IMR-90 (cell line): ENCODE measurements around the gene CYB561D2. TPM values are rescaled to one million over a fixed set of nuclear protein-coding genes. Genes with fewer than 3 reads are reported as not detected.

ENCODE experiments used
- ATAC-seq: fragments of 200-7000 bp; cut with Tn5 transposase; 2 replicates; pipeline ENCODE4 v1.9.1; 2020; ENCODE audit warnings: low read depth, mild to moderate bottlenecking, moderate library complexity
- BruUV-seq: library from RNA; stranded (reverse); fragments of 400-500 nt; replicated peaks from 2 replicates; lab custom pipeline; 2021; lab: Mats Ljungman, UMichigan
- CTCF ChIA-PET: fragments of 300-600 bp; formaldehyde crosslinking; extraction: SDS; loops from one replicate; lab custom pipeline; 2021; ENCODE audit warnings: antibody characterized with exemption; lab: Yijun Ruan, JAX
- POLR2A ChIA-PET: fragments of 300-600 bp; sonication (Branson Sonifier 250); formaldehyde crosslinking; loops from one replicate; lab custom pipeline; 2022; ENCODE audit warnings: antibody characterized with exemption; ENCODE audit not compliant: unreplicated experiment; lab: Charles Lee
- DNase-seq: peaks from one replicate; pipeline ENCODE4 v3.0.0; 2013
- H2AFZ ChIP-seq: replicated peaks from 2 replicates; pipeline ENCODE3; 2013; ENCODE audit warnings: low read length, mild to moderate bottlenecking; ENCODE audit not compliant: poor library complexity
- H2AK5ac ChIP-seq: 2 replicates; pipeline ENCODE4 v1.6.1; 2013; ENCODE audit warnings: low read depth, low read length, inconsistent platforms
- H2AK9ac ChIP-seq: replicated peaks from 2 replicates; pipeline ENCODE3; 2013; ENCODE audit warnings: mild to moderate bottlenecking, low read depth, low read length, moderate library complexity; ENCODE audit not compliant: poor library complexity
- H2BK120ac ChIP-seq: 2 replicates; pipeline ENCODE4 v1.6.1; 2013; ENCODE audit warnings: low read depth, low read length, inconsistent platforms
- H2BK15ac ChIP-seq: 3 replicates; pipeline ENCODE4 v1.6.1; 2013; ENCODE audit warnings: low read depth, low read length, inconsistent platforms
- H2BK20ac ChIP-seq: 2 replicates; pipeline ENCODE4 v1.6.1; 2013; ENCODE audit warnings: low read depth, mild to moderate bottlenecking, inconsistent platforms, low read length, moderate library complexity
- H2BK5ac ChIP-seq: 2 replicates; pipeline ENCODE4 v1.6.1; 2013; ENCODE audit warnings: mild to moderate bottlenecking, low read depth, low read length, inconsistent platforms; ENCODE audit not compliant: poor library complexity, severe bottlenecking
- H3K14ac ChIP-seq: replicated peaks from 2 replicates; pipeline ENCODE4 v1.6.1; 2013; ENCODE audit warnings: low read depth, low read length, inconsistent platforms
- H3K18ac ChIP-seq: 2 replicates; pipeline ENCODE4 v1.6.1; 2013; ENCODE audit warnings: low read depth, low read length, control low read depth
- H3K23ac ChIP-seq: 2 replicates; pipeline ENCODE4 v1.6.1; 2013; ENCODE audit warnings: low read depth, low read length, inconsistent platforms
- H3K27ac ChIP-seq: 2 replicates; pipeline ENCODE4 v1.5.1; 2013; ENCODE audit warnings: mild to moderate bottlenecking, control low read depth, low read length; ENCODE audit not compliant: insufficient read depth
- H3K27me3 ChIP-seq: 2 replicates; pipeline ENCODE4 v1.6.1; 2013; ENCODE audit warnings: low read length; ENCODE audit not compliant: control insufficient read depth, insufficient read depth
- H3K36me3 ChIP-seq: 2 replicates; pipeline ENCODE4 v1.6.1; 2013; ENCODE audit warnings: low read length, mixed read lengths; ENCODE audit not compliant: control insufficient read depth, insufficient read depth
- H3K4ac ChIP-seq: 2 replicates; pipeline ENCODE4 v1.6.1; 2013; ENCODE audit warnings: low read depth, low read length, inconsistent platforms
- H3K4me1 ChIP-seq: 2 replicates; pipeline ENCODE4 v1.6.1; 2013; ENCODE audit warnings: low read length, mixed read lengths; ENCODE audit not compliant: control insufficient read depth, insufficient read depth
- H3K4me2 ChIP-seq: 2 replicates; pipeline ENCODE4 v1.6.1; 2013; ENCODE audit warnings: low read depth, mild to moderate bottlenecking, control low read depth, low read length, moderate library complexity
- H3K4me3 ChIP-seq: 2 replicates; pipeline ENCODE4 v1.5.1; 2013; ENCODE audit warnings: low read depth, mild to moderate bottlenecking, control low read depth, low read length, moderate library complexity; ENCODE audit not compliant: insufficient read depth
- H3K56ac ChIP-seq: 2 replicates; pipeline ENCODE4 v1.6.1; 2013; ENCODE audit warnings: low read length, inconsistent platforms; ENCODE audit not compliant: insufficient read depth; ENCODE audit errors: extremely low read depth
- H3K79me1 ChIP-seq, 2 experiments: 2 replicates each; pipeline ENCODE4 v1.6.1; 2013; ENCODE audit warnings: low read length in 2 of 2, inconsistent platforms in 1 of 2, low read depth in 1 of 2
- H3K9ac ChIP-seq: 2 replicates; pipeline ENCODE4 v1.6.1; 2013; ENCODE audit warnings: low read depth, low read length, control low read depth
- H3K9me1 ChIP-seq: 2 replicates; pipeline ENCODE4 v1.6.1; 2013; ENCODE audit warnings: low read length, inconsistent platforms; ENCODE audit not compliant: insufficient read depth
- H3K9me3 ChIP-seq: 2 replicates; pipeline ENCODE4 v1.6.1; 2013; ENCODE audit warnings: low read length; ENCODE audit not compliant: control insufficient read depth, insufficient read depth
- H4K20me1 ChIP-seq: 2 replicates; pipeline ENCODE4 v1.6.1; 2013; ENCODE audit warnings: low read length, inconsistent platforms; ENCODE audit not compliant: insufficient read depth
- H4K5ac ChIP-seq: 2 replicates; pipeline ENCODE4 v1.6.1; 2013; ENCODE audit warnings: mild to moderate bottlenecking, low read depth, low read length, control low read depth
- H4K8ac ChIP-seq, 2 experiments: 2 replicates each; pipeline ENCODE4 v1.6.1; 2013; ENCODE audit warnings: low read depth in 2 of 2, low read length in 2 of 2, control low read depth in 1 of 2, inconsistent platforms in 1 of 2
- H4K91ac ChIP-seq: 2 replicates; pipeline ENCODE4 v1.6.1; 2013; ENCODE audit warnings: low read depth, low read length, inconsistent platforms; ENCODE audit not compliant: insufficient read depth
- BHLHE40 ChIP-seq: fragments of 150-350 bp; IDR thresholded peaks from 2 replicates; pipeline ENCODE4 v1.6.1; 2016; ENCODE audit warnings: mild to moderate bottlenecking, low read depth, low read length
- CEBPB ChIP-seq: IDR thresholded peaks from 2 replicates; pipeline ENCODE4 v1.6.1; 2012; ENCODE audit warnings: low read depth, low read length, improper control_type of control experiment
- CTCF ChIP-seq: conservative IDR thresholded peaks from 2 replicates; pipeline ENCODE4 v1.5.1; 2012; ENCODE audit warnings: mild to moderate bottlenecking, low read depth, low read length, improper control_type of control experiment
- ELK1 ChIP-seq: fragments of 150-350 bp; IDR thresholded peaks from 2 replicates; pipeline ENCODE4 v1.6.1; 2016; ENCODE audit warnings: low read depth, mild to moderate bottlenecking, low read length, moderate library complexity, borderline replicate concordance
- FOS ChIP-seq: fragments of 150-350 bp; IDR thresholded peaks from 2 replicates; pipeline ENCODE4 v1.6.1; 2016; ENCODE audit warnings: low read depth, low read length
- MAZ ChIP-seq: IDR thresholded peaks from 2 replicates; pipeline ENCODE4 v1.6.1; 2012; ENCODE audit warnings: low read depth, mild to moderate bottlenecking, low read length, improper control_type of control experiment, moderate library complexity, borderline replicate concordance
- POLR2A ChIP-seq: IDR thresholded peaks from 2 replicates; pipeline ENCODE4 v1.6.1; 2012; ENCODE audit warnings: mild to moderate bottlenecking, low read depth, low read length
- RAD21 ChIP-seq: IDR thresholded peaks from 2 replicates; pipeline ENCODE4 v1.6.1; 2012; ENCODE audit warnings: low read length, improper control_type of control experiment
- RCOR1 ChIP-seq: IDR thresholded peaks from 2 replicates; pipeline ENCODE4 v1.6.1; 2012; ENCODE audit warnings: mild to moderate bottlenecking, low read length, improper control_type of control experiment; ENCODE audit not compliant: insufficient replicate concordance
- SMC3 ChIP-seq: fragments of 150-350 bp; IDR thresholded peaks from 2 replicates; pipeline ENCODE4 v1.6.1; 2016; ENCODE audit warnings: low read depth, mild to moderate bottlenecking, antibody characterized with exemption, low read length, moderate library complexity
- WGBS, 2 experiments: methylation state at CpG; one replicate each; pipeline versions ENCODE4 v1.1.5 to v1.1.7; 2013; ENCODE audit warnings: missing lambda C conversion rate in 2 of 2; ENCODE audit not compliant: insufficient read length in 1 of 2; ENCODE audit errors: extremely low coverage in 2 of 2; 5-methylcytosine and 5-hydroxymethylcytosine counted together
- dilution Hi-C: fragments of 300-500 bp; cut with HindIII; formaldehyde crosslinking; loops from one replicate; pipeline ENCODE4 v1.14.3; 2018; ENCODE audit warnings: low sequenced_read_pairs; ENCODE audit not compliant: unreplicated experiment
- in situ Hi-C: fragments of 300-500 bp; cut with MboI; formaldehyde crosslinking; loops from 3 replicates; pipeline ENCODE4 v1.14.3; 2019; ENCODE audit warnings: low sequenced_read_pairs, inconsistent platforms, mixed read lengths
- intact Hi-C: fragments of 100-400 bp; cut with micrococcal nuclease; formaldehyde crosslinking; loops from 2 replicates; pipeline ENCODE4 v1.10.0; 2022
- polyA plus RNA-seq, 3 experiments: library from polyadenylated mRNA; depleted of rRNA; stranded (reverse); fragments of >200 nt; gene quantifications; 2 replicates each; pipeline ENCODE4 v1.2.3, GENCODE V29; 2012; ENCODE audit warnings: low replicate concordance in 1 of 3
- total RNA-seq: library from RNA; depleted of rRNA; stranded (reverse); fragments of >200 nt; gene quantifications from 2 replicates; pipeline ENCODE4 v1.2.3, GENCODE V29; 2012

Gene CYB561D2
- total and polyA plus RNA-seq, 2 of the 4 experiments (the other 2 are of a cell fraction): 29.2 to 31.7 TPM

- Histone ChIP-seq H3K18ac (no peak overlapping the region), H3K9ac (no peak overlapping the region), H2AK5ac (no peak overlapping the region), H3K4me1 (peaks cover 35% of the 10 kb centered on the region), H2BK5ac (no peak overlapping the region), H3K9me1 (peaks cover 17% of the 10 kb centered on the region; the same call in 1 of the 2 replicates), H2BK20ac (no peak overlapping the region), H3K79me1 (peaks cover 22 to 78% of the 10 kb centered on the region in 2 experiments), H2AFZ (no peak overlapping the region), H3K27ac (no peak overlapping the region), H4K8ac (no peak overlapping the region), H3K36me3 (peaks cover 44% of the 10 kb centered on the region), H2AK9ac (no peak overlapping the region), H3K56ac (no peak overlapping the region), H3K4ac (no peak overlapping the region), H4K91ac (no peak overlapping the region), H3K4me3 (no peak overlapping the region), H2BK120ac (no peak overlapping the region), H4K20me1 (peaks cover 53% of the 10 kb centered on the region), H4K5ac (no peak overlapping the region), H3K4me2 (no peak overlapping the region), H2BK15ac (no peak overlapping the region), H3K27me3 (no peaks in the 10 kb centered on the region), H3K14ac (no peak overlapping the region), H3K23ac (no peak overlapping the region), H3K9me3 (no peaks in the 10 kb centered on the region)
- DNase-seq: no peak
- intact Hi-C loops: no loop called here
- TF ChIP-seq CTCF (no peak), SMC3 (no peak), MAZ (no peak), RCOR1 (no peak), BHLHE40 (no peak), FOS (no peak), RAD21 (no peak), CEBPB (no peak), POLR2A (no peak), ELK1 (no peak)
- WGBS, 2 experiments: 63% methylated on average over 2 of the region's 5 CpGs; no CpG with 5 or more reads in 1 of the 2 experiments
- POLR2A ChIA-PET: interaction anchor here (0.5 kb wide), 1 partner anchor 11 kb away, joined by 4 read pairs; no protein-coding TSS in a partner anchor
- CTCF ChIA-PET: no interaction called here
- dilution Hi-C loops: no loop called here
- ATAC-seq: no peak
- no TSS peak for BruUV-seq
- in situ Hi-C loops: no loop called here
Observed at GRCh38 chr3:50354186-50354764, 3.6 kb downstream of the CYB561D2 start.
